HG03439 (cell line): ENCODE data around the gene AK8.

ENCODE experiments used
- ATAC-seq: cut with Tn5 transposase; IDR thresholded peaks from one replicate; pipeline ENCODE4 v1.9.1; 2021; ENCODE audit warnings: mild to moderate bottlenecking, moderate library complexity; ENCODE audit not compliant: unreplicated experiment

Gene AK8

DNA sequence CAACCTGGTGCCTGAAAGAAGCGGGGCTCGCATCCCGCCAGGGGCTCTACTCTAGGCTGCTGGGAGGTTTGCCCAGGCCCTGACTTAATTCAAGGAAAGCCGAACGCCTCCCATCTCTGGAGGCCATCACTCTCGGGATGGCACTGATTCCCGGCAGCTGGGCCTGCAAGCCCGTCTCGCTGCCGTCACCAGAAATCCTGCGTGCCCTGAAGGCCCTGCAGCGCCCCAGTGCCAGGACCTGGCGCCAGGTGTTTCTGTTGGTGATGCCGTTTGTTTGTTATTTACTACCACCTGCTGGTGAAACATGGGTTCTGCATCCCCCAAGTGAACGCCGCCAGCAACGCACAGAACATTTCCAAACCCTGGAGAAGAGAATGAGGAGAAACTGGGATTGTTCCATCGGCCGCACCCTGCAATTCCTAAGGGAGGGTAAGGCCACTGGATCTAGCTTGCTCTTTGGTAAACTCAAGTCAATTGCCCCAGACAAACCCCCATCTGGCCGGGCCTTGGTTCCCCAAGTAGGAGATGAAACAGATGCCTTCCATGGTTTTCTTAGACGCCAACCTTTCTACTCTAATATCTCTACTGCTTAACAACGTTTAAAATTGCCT, 77.9 kb downstream of the AK8 start:
- ATAC-seq: no peak

DNA sequence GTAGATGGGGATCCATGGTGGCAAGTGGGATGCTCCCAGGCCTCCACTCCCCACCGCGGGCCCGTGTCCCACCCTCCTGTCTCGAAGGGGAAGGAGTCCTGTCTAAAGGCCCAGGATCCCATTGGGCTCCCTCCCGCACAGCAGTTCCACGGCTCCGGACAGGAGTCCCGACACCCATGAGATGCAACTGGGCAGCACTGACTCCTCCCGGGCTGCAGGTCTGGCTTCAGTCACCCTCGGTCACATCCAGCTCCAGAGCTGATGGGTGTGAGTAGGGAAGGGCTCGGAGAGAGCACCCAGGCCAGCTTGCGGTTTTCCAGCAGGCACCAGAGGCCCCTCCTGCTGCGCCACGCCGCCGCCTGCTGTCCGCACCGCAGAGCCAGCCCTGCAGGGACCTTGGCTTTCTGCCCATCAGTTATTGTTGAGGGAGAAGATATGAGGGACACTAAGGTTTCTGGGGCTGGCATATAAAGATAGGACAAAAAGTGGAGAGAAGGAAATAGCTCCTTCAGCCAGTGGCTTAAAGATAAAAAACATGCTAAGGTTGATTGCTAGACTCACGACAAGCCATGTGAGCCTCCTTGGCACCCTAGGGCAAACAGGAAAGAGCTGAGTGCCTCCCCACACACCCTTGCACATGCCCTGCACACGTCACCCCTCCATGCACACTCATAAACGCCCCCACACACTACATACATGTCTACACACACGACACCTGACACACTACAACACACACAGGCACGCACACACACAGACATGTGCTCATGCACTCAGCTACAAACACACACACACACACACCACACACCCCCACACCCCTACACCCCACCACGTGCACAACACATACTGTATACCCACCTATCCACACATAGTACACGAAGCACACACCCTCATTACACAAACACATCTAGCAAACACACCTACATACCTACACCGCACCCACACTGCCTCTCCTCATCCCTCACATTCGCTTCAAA, 79.0 kb downstream of the AK8 start:
- no peak for ATAC-seq

DNA sequence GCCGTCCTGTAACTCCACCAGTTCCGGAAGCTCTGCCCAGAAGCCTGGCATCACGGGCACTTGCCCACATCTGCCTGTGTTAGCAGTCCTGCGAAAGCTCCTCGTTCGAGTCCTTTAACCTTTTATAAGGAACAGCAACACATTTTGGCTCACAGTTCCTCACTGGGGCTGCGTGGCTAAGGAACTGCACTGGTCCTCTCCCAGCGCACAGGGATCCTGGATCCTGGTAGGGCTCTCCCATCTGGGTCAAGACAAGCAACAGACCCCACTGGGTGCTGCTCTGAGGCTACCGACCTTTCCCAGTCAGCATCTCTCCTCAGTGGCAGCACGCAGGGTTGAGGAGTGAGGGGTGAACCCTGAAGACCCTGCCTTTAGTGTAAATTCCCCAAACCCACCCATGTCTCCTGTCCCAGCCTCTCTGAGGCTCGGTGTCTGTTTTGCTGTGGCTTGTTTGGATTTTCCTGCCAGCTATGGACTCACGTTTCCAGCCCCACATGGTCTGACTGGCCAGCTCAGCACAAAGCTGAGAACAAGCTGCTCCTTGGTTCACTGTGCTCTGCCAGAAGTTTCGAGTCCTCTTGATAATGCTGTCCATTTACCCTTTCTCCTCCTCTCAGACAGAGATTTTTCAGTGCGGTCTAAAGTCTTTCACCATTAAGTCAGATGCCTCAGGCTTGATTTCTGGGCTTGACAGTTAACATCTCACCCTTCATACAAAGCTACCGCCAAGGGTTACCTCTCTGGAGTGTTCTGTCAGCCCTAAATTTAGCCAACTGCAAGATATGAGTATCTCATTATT, 80.0 kb downstream of the AK8 start:
- no peak for ATAC-seq

DNA sequence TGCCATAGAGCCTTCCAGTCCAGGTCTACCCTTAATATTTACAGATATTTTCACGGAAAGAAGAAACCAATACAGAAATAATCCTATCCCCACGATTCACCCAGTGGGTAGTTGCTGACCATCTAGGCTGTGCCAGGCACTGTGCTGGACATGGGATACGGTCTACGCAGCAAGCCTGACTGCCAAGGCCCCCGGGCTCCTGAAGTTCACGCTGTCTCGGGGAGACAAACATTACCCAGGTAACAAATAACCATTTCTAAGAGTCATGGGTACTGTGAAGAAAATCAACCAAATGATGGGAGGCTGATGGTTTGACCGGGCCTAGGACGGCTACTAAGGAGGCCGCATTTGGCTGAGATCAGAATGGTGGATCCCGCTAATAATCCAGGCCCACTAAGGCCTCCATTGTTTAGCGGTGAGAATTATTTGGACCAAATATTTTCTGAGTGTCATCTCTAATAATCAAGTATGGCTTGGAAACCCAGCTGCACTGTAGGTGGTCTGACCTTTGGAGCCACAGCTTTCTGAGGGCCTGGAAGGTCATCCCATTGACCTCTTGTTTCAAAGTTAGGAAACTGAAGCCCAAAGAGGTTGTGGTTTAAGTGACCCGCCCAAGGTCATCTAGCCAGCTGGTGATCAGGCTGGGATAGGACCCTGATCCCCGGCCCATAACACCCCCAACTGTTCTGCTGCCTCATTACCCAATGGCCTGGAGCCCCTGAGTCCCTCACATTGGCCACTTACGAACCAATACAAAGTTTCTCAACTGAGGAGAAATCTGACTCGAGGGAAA, 82.4 kb downstream of the AK8 start:
- ATAC-seq: no peak

DNA sequence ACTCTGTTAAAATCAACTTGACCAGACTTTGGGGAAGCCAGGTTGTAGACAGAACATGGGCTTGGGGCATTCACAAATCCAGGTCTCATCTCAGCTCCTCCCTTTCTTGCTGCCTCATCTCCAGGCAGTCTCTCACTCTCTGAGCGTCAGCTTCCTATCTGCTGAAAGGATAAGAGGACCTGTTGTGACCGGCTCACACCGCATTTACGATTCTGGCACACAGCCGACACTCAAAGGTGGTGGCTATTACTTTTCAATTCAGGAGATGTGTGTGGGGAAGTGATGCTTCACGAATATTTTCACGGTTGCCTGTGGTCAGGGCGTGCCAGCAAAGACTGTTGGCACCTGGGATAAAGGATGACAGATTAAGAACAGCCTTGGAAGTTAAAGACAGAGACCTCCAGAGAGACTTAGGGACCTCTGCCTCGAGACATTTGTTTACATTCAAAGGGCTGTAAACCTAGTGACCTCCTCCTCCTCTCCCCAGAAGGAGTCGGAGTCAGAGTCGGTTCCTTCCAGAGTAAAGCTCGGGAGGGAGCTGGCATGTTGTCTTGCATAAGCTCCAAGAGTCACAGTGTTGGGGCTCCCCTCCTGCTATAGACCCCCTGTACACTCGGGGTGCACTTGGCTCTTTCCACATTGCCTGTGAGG, 83.2 kb downstream of the AK8 start:
- no peak for ATAC-seq

DNA sequence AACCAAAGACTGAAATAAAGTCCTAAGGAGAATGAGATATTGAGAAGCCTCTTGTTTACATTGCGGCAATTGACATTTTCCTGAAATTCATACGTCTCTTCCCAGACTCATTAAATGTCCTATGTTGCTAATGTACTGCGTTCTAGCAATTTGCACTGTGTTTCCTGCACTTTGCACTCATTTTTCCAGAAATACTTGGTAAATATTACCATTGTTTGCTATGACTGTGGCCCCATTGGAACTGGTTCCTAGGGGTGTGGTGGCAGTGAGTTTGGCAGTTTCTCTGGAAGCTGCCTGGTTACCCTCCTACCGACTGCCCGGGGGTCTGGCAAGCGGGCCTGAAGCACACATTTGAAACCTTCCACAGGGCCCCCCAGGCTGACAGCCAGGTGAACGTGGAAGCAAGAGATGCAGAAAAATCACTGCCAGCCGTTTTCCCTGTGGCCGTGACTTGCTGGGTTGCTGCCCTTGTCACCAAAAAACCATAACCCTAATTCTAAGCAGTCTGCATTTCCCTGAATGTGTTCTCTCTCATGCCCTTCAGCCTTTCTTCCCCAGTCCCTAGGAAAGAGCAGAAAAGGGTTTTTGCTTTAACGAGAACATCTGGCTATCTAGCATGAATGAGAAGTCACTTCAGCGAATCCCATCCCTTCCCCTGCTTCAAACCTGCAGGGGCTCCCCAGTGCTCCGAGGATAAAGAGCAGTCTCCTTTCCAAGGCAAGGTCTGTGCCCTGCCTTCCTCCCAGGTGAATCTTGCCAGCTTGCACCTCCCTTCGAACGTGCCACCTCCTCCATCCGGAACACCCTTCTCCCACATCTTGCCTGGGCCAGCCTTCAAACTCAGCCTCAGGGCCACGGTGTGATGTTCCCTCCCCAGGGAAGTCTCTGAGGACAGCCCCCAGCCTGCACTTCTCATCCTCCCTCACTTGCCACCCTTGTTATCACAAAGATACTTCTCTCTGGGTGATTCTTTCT, 84.2 kb downstream of the AK8 start:
- no peak for ATAC-seq

DNA sequence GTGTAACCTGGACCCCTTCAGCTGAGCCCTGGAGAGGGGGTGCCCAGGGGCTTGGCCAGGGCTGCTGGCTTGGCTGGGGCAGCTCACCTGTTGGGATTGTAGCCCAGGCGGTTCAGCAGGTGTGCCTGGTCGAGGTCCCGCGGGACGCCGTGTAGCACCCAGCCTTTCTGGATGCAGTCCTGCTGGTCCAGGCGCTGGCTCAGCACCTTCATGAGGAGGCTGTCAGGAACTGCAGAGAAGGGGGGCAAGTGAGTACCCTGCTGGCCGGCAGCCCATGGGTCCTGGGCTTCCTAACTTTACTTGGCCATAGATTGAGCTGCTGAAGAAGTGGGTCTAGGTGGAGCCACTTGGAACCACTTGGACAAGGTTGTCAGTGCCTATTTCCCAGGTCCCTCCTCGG, 85.5 kb downstream of the AK8 start:
- ATAC-seq: no peak

DNA sequence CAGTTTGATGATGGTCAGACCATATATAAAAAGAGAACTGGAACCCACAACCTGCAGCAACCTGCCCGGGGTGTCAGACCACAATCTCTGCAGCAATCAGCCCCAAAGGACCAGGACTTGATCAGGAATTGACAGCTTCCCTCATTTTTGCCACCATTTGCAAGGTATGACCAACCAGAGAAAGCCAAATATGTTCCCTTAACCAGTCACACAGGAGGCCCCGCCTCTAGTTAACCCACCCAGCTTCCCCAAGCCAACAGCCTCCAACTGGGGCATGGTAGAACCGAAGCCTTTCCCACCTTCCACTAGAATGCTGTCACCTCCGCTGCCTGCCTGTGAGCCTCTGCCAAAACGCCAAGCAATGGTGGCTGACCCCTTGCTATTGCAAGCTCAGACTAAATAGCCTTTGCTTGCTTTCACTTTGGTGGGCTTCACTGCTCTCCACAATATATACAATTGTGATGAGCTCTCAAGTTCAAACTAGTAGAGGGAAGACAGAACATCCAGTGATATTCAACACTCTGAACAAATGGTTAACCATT, 86.3 kb downstream of the AK8 start:
- ATAC-seq: no peak

DNA sequence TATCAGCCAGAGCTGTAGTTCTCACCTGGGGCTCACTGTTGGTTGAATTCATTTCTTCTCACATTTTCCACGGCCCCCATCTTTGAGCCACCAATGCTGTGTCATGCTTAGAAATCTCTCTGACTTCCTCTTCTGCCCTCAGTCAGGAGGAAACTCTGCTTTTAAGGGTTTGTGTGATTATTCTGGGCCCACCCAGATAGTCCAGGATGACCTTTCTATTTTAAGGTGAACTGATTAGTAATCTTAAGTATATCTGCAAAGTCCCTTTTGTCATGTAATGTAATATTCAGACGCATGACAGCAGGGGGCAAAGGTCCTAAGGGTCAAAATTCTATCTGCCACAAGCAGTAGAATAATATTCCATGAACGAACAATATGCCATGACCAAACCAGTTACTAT, 88.4 kb downstream of the AK8 start:
- no peak for ATAC-seq

DNA sequence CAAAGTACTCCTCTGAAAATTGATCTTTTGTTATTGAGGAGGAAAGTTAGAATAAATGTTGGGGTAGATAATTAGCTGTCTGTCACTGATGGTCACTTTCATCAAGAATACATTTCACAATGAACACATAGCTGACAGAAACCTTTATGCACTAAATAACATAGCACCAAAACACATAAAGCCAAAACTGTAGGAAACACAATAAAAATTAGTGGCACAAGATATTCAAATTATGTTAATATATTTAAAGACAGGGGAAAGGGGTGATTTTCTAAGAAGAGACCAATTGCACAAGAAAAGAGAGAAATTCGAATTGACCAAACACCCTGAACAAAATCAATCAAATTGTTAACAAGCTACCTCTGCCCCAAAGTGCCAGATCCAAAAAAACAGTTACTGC, 89.7 kb downstream of the AK8 start:
- ATAC-seq: no peak

DNA sequence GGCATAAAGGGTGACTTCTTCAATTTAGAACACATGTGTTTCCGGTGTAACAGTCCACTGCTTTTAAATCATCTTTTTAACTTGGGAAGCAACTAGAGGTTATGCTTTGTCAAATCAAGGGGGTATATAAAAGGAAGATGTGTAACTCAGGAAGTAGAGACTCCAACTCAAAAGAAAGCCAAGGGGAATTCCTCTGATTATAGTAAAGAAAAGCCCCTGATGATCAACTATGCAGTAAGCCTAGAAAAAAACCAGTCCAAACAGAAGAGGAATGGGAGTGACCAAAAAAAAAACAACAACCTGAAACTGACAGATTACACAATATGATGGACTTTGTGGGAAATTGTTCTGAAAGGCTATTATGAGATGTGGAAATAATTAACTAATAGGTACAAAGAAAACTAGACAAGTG, 90.3 kb downstream of the AK8 start:
- no peak for ATAC-seq

DNA sequence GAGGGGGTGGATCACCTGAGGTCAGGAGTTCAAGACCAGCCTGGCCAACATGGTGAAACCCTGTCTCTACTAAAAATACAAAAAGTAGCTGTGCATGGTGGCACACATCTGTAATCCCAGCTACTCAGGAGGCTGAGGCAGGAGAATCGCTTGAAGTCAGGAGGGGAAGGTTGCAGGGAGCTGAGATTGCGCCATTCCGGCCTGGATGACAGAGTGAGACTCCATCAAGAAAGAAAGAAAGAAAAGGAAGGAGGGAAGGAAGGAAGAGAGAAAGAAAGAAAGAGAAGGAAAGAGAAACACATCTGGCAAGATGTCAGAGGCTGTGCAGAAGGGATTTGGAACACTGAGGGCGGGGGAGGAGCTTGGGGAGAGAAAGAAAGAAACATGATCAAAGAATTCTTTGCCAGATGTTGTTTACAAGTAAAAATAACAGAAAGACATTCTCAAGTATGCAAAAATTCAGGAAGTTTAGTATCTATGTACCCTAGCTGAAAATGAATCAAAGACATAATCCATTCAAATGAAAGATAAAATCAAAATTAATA, 93.7 kb downstream of the AK8 start:
- ATAC-seq: no peak

DNA sequence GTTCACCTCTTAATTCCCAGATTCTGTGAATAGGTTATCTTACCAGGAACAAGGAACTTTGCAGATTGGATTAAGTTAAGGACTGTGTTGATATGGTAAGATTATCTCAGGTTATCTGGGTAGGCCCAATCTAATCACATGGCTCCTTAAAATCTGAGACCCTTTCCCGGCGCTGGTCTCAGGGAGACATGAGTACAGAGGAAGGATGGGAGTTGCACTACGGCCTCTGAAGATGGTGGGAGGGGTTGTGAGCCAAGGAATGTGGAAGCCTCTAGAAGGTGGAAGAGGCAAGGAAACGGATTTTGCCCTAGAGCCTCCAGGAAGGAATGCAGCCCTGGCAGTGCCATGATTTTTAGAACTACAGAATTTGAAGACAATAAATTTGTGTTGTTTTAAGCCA, 95.1 kb downstream of the AK8 start:
- ATAC-seq: no peak

DNA sequence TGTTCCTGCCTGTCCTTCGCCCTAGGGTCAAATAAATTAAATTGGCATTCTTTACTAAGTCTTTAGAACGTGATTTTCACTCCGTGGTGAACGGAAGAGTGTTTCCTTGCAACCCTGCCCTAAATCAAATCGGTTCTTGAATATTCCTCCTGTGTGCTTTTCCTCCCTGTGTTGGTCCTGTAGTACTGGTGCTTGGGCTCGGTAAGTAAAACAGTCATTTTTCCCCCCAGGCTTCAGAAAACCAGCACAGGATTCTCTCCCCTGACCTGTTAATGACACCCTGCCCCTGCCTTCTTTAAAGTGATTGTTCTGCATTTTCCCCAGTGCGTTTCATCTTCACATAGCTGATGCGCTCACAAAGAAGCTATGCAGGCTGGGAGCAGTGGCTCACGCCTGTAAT, 96.0 kb downstream of the AK8 start:
- ATAC-seq: no peak

DNA sequence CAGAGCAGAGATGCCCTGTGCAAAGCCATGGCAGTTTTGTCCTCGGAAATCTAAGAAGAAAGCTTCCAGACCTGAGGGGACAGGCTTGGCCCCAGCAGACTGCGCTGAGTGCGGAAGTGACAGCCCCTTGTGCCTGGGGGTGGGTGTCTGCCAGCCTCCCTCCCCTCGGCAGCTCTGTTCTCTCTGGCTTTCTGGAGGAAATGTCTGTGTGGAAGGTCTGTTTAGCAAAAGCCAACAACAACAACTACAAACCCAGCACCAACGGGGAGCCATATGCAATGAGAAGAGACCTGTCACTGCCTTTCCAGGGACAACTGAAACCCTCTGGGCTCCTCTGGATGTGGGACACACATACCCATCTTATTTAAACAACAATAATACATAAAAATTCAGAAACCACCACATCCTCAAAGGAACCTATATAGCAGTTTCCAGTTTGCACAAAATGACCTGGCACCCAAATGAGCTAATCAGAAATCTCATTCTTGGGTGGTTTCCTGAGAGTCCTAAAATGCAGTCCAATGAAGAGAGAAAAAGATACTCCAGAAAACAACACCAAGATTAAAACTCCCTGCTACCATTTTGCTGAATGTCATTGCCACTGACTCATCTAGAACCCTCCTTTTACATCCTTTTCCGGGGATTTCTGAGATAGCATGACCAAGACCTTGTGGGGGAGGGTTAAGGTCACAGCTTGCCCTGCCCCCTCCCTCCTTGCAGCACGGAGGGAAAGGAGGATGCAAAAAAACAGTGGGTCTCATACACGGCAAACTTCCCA, 97.7 kb downstream of the AK8 start:
- ATAC-seq: no peak

DNA sequence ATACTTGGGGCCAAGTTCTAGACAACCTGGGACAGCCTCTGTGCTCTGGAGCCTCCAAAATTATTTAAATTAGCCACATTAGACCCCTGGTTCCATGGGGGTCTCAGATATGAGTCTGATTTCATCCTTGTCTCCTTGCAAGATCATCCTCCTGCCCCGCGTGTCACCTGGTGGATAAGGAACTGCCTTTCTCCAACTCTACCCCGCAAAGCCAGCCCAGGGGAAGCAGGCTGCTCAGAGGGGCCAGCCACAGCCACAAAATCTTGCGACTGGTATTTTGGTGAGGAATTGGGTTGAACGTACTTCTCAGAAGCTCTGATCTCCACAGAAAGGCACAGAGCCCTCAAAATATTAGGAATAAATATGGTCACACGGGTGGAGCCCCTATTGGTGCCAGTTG, 101.2 kb downstream of the AK8 start:
- ATAC-seq: no peak

DNA sequence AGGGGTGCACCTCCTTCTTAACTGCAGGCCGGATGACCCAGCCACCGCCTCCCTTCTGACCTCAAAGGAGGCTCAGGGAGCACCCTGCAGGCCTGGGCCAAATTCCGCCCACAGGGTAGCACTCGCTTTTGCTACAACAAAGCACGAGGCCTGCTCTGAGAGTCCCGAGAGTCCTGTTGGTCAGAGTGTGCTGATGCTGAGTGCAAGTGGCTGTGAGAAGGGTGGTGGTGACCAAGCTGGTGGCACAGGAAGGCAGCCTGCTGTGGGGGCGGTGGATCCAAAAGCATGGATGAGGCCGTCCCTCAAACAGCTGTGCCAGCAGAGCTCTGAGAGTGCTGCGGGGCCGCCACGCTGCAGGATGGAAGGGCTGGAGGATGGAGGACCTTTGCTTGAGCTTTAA, 101.8 kb downstream of the AK8 start:
- ATAC-seq: no peak

DNA sequence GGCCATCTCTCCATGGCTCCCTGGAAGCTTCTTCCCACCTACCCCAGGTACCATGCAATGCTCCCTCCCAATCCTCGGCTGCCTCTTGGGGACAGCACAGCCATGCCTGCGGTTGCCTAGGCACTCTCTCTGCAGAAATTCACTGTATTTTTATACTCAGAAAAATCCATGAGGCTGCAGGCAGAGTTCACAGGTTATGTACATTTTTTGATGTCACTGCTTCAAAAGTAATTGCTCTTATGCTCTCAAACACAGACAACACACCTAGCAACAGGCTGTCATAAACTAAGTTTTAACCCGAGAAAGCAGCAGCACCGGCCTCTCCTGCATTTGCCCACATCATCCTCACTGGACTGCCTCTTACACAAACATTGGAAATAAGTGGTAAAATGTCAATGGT, 102.4 kb downstream of the AK8 start:
- ATAC-seq: no peak
